ENCODE data around the gene RAP1A.
"Not testable (repeated sequence)": the region's sequence is repeated elsewhere in the genome, so short reads cannot be mapped to it uniquely, and the experiment has no call there.

The RAP1A gene

GRCh38 chr1:111665497-111665896 lies 45.9 kb downstream of the RAP1A start:
- TF ChIP-seq NFRKB (IDR thresholded peaks at IDR 0.05) (no peak), FOXK2 (IDR thresholded peaks at IDR 0.05) (no peak), ZNF384 (IDR thresholded peaks at IDR 0.05) (no peak), HDGF (IDR thresholded peaks at IDR 0.05; ENCODE audit: borderline replicate concordance) (no peak), L3MBTL2 (conservative IDR thresholded peaks at IDR 0.05) (no peak)
- TF ChIP-seq, protein P1, sequence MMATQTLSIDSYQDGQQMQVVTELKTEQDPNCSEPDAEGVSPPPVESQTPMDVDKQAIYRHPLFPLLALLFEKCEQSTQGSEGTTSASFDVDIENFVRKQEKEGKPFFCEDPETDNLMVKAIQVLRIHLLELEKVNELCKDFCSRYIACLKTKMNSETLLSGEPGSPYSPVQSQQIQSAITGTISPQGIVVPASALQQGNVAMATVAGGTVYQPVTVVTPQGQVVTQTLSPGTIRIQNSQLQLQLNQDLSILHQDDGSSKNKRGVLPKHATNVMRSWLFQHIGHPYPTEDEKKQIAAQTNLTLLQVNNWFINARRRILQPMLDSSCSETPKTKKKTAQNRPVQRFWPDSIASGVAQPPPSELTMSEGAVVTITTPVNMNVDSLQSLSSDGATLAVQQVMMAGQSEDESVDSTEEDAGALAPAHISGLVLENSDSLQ (IDR thresholded peaks at IDR 0.05), result no peak
- ChIA-PET CTCF (no interaction called here), POLR2A (no interaction called here)
- DNase-seq (ENCODE audit: extremely low spot score), result no peak

DNA sequence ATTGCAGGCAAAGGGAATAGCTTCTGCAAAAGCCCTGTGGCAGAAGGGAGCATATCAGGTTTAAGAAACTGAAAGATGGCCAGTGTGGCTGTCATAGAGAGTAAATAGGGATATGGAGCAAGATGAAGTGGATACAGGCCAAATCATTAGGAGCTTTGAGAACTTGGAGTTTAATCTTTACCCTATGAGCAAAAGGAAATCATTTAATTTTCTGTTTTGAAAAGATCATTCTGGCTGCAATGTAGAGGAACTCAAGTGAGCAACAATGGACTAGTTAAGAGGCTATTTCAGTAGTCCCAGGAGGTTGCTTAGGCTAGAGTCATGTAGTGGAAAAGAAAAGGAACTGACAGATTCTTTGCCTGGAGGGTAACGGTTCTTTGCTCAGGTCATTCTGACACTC lies 47.2 kb downstream of the RAP1A start:
- ChIA-PET POLR2A (no interaction called here), CTCF (no interaction called here)
- DNase-seq (ENCODE audit: extremely low spot score), result no peak
- no peak for TF ChIP-seq ARNT (IDR thresholded peaks at IDR 0.05)
- TF ChIP-seq CTBP1 (IDR thresholded peaks at IDR 0.05; ENCODE audit: borderline replicate concordance), result no peak
- TF ChIP-seq FOXM1 (IDR thresholded peaks at IDR 0.05; ENCODE audit: borderline replicate concordance), result no peak
- TF ChIP-seq ZNF384 (IDR thresholded peaks at IDR 0.05), result no peak
- TF ChIP-seq HDGF (IDR thresholded peaks at IDR 0.05; ENCODE audit: borderline replicate concordance), result no peak
- no peak for TF ChIP-seq FOXA1 (IDR thresholded peaks at IDR 0.05)
- no peak for TF ChIP-seq TARDBP (IDR thresholded peaks at IDR 0.05)
- TF ChIP-seq L3MBTL2 (conservative IDR thresholded peaks at IDR 0.05), result no peak
- no peak for TF ChIP-seq SP1 (IDR thresholded peaks at IDR 0.05)

- POLR2A ChIA-PET, result no interaction called here
Observed at GRCh38 chr1:111669268-111669667, 49.7 kb downstream of the RAP1A start.

DNA sequence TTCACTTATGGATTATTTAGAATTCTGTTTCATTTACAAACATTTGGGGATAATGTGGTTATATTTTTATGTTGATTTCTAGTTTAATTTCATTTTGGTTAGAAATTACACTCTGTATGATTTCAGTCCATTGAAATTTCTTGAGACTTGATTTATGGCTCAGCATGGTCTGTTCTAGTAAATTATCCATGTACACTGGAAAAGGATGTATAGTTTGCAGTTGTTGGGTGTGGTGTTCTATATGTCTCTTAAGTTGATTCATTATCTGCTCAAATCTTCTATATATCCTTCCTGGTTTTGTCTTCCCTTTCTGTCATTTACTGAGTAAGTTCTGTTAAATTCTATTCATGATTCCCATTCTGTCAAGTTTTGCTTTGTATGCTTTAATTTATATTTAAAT lies 52.3 kb downstream of the RAP1A start:
- ChIA-PET CTCF (no interaction called here), POLR2A (no interaction called here)
- TF ChIP-seq FOXM1 (IDR thresholded peaks at IDR 0.05; ENCODE audit: borderline replicate concordance), result no peak
- no peak for TF ChIP-seq FOXA1 (IDR thresholded peaks at IDR 0.05)
- no peak for TF ChIP-seq CTBP1 (IDR thresholded peaks at IDR 0.05; ENCODE audit: borderline replicate concordance)
- no peak for TF ChIP-seq ELF4 (IDR thresholded peaks at IDR 0.05)
- no peak for TF ChIP-seq FOXK2 (IDR thresholded peaks at IDR 0.05)

More at GRCh38 chr1:111669268-111669667, 49.7 kb downstream of the RAP1A start:
- TF ChIP-seq HDGF (IDR thresholded peaks at IDR 0.05; ENCODE audit: borderline replicate concordance), result no peak
- CTCF ChIA-PET, result no interaction called here
- no peak for DNase-seq (ENCODE audit: extremely low spot score)

GRCh38 chr1:111672331-111672730 lies 52.7 kb downstream of the RAP1A start:
- DNase-seq (ENCODE audit: extremely low spot score), result no peak
- TF ChIP-seq CTBP1 (IDR thresholded peaks at IDR 0.05; ENCODE audit: borderline replicate concordance) (no peak), SP1 (IDR thresholded peaks at IDR 0.05) (no peak), LEF1 (IDR thresholded peaks at IDR 0.05; ENCODE audit: borderline replicate concordance) (no peak), ARNT (IDR thresholded peaks at IDR 0.05) (no peak), L3MBTL2 (conservative IDR thresholded peaks at IDR 0.05) (no peak), TARDBP (IDR thresholded peaks at IDR 0.05) (no peak), FOXM1 (IDR thresholded peaks at IDR 0.05; ENCODE audit: borderline replicate concordance) (no peak), ZNF384 (IDR thresholded peaks at IDR 0.05) (no peak), ELF4 (IDR thresholded peaks at IDR 0.05) (no peak), BHLHE40 (IDR thresholded peaks at IDR 0.05; ENCODE audit: borderline replicate concordance) (no peak), SUZ12 (IDR thresholded peaks at IDR 0.05) (no peak), FOXK2 (IDR thresholded peaks at IDR 0.05) (no peak), NFRKB (IDR thresholded peaks at IDR 0.05) (no peak), HDGF (IDR thresholded peaks at IDR 0.05; ENCODE audit: borderline replicate concordance) (no peak), FOXA1 (IDR thresholded peaks at IDR 0.05) (no peak)
- TF ChIP-seq, protein P1 (IDR thresholded peaks at IDR 0.05), result no peak
- ChIA-PET CTCF (no interaction called here), POLR2A (no interaction called here)

More for the DNA sequence above, 52.3 kb downstream of the RAP1A start:
- no peak for DNase-seq (ENCODE audit: extremely low spot score)

DNA sequence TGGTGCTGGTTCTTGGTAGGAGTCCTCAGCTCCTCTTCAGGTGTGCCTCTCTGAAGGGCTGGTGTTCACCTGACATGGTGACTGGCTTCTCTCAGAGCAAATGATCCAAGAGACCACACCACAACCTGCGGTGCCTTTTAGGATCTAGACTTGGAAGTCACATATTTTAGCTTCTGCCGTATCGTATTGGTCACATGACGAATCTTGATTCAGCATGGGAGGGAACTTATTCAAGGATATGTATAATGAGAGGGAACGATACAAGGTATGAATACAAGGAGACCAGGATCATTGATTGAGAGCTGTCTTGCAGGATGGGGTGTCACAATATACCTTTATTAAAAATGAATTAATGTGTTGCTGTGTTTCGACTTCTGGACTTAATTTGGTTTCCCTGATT lies 58.0 kb downstream of the RAP1A start:
- no peak for DNase-seq (ENCODE audit: extremely low spot score)
- ChIA-PET CTCF (no interaction called here), POLR2A (no interaction called here)
- TF ChIP-seq NFRKB (IDR thresholded peaks at IDR 0.05), result no peak
- TF ChIP-seq L3MBTL2 (conservative IDR thresholded peaks at IDR 0.05), result no peak
- TF ChIP-seq ARNT (IDR thresholded peaks at IDR 0.05), result no peak
- no peak for TF ChIP-seq FOXK2 (IDR thresholded peaks at IDR 0.05)
- TF ChIP-seq ELF4 (IDR thresholded peaks at IDR 0.05), result no peak
- no peak for TF ChIP-seq FOXA1 (IDR thresholded peaks at IDR 0.05)
- no peak for TF ChIP-seq SUZ12 (IDR thresholded peaks at IDR 0.05)
- no peak for TF ChIP-seq ZNF384 (IDR thresholded peaks at IDR 0.05)
- no peak for TF ChIP-seq CTBP1 (IDR thresholded peaks at IDR 0.05; ENCODE audit: borderline replicate concordance)
- TF ChIP-seq, protein P1 (IDR thresholded peaks at IDR 0.05), result no peak
- TF ChIP-seq SP1 (IDR thresholded peaks at IDR 0.05), result no peak
- TF ChIP-seq HDGF (IDR thresholded peaks at IDR 0.05; ENCODE audit: borderline replicate concordance), result no peak
- no peak for TF ChIP-seq LEF1 (IDR thresholded peaks at IDR 0.05; ENCODE audit: borderline replicate concordance)
- TF ChIP-seq BHLHE40 (IDR thresholded peaks at IDR 0.05; ENCODE audit: borderline replicate concordance), result no peak
- no peak for TF ChIP-seq TARDBP (IDR thresholded peaks at IDR 0.05)

GRCh38 chr1:111679541-111679940 lies 60.0 kb downstream of the RAP1A start:
- CTCF ChIA-PET, result interaction anchor here (1.1 kb wide), 1 partner anchor 172 kb away, joined by 3 read pairs; no protein-coding TSS in a partner anchor
- no peak for DNase-seq (ENCODE audit: extremely low spot score)
- TF ChIP-seq LEF1 (IDR thresholded peaks at IDR 0.05; ENCODE audit: borderline replicate concordance) (no peak), ARNT (IDR thresholded peaks at IDR 0.05) (no peak), ELF4 (IDR thresholded peaks at IDR 0.05) (no peak), TARDBP (IDR thresholded peaks at IDR 0.05) (no peak), ZNF384 (IDR thresholded peaks at IDR 0.05) (no peak), CTBP1 (IDR thresholded peaks at IDR 0.05; ENCODE audit: borderline replicate concordance) (no peak), FOXM1 (IDR thresholded peaks at IDR 0.05; ENCODE audit: borderline replicate concordance) (no peak), NFRKB (IDR thresholded peaks at IDR 0.05) (no peak), BHLHE40 (IDR thresholded peaks at IDR 0.05; ENCODE audit: borderline replicate concordance) (no peak), SUZ12 (IDR thresholded peaks at IDR 0.05) (no peak), L3MBTL2 (conservative IDR thresholded peaks at IDR 0.05) (no peak), FOXK2 (IDR thresholded peaks at IDR 0.05) (no peak), FOXA1 (IDR thresholded peaks at IDR 0.05) (no peak), SP1 (IDR thresholded peaks at IDR 0.05) (no peak), HDGF (IDR thresholded peaks at IDR 0.05; ENCODE audit: borderline replicate concordance) (no peak)
- TF ChIP-seq, protein P1 (IDR thresholded peaks at IDR 0.05), result no peak
- POLR2A ChIA-PET, result no interaction called here

- CTCF ChIA-PET; POLR2A ChIA-PET; DNase-seq (ENCODE audit: extremely low spot score): not testable (repeated sequence)
Observed at GRCh38 chr1:111680212-111680800, 60.7 kb downstream of the RAP1A start.

- DNase-seq (ENCODE audit: extremely low spot score); POLR2A ChIA-PET; CTCF ChIA-PET: not testable (repeated sequence)
Observed at GRCh38 chr1:111685293-111686153, 65.9 kb downstream of the RAP1A start.

Measured in HEK293T (cell line).